WERI-Rb-1 (cell line): ENCODE results near the gene SULT4A1.

ENCODE experiments used
- DNase-seq: peaks from one replicate; pipeline ENCODE4 v3.0.0-alpha.2; 2020
- H3K27ac ChIP-seq: fragments of 250-450 bp; sonication (Bioruptor Pico); 2 replicates; pipeline ENCODE4 v1.5.1; 2020; ENCODE audit warnings: mild to moderate bottlenecking, moderate library complexity
- H3K27me3 ChIP-seq: fragments of 250-450 bp; sonication (Bioruptor Pico); 2 replicates; pipeline ENCODE4 v1.5.1; 2021; ENCODE audit warnings: mild to moderate bottlenecking, low read depth, moderate library complexity; ENCODE audit not compliant: insufficient read depth, severe bottlenecking
- H3K36me3 ChIP-seq: fragments of 250-450 bp; sonication (Bioruptor Pico); 2 replicates; pipeline ENCODE4 v1.5.1; 2020; ENCODE audit warnings: mild to moderate bottlenecking, moderate library complexity
- H3K4me3 ChIP-seq: 2 replicates; pipeline ENCODE4 v1.5.1; 2011; ENCODE audit warnings: low read depth, mild to moderate bottlenecking, control low read depth, low read length
- H3K9me3 ChIP-seq: fragments of 250-450 bp; sonication (Bioruptor Pico); 2 replicates; pipeline ENCODE4 v1.5.1; 2021; ENCODE audit warnings: mild to moderate bottlenecking, moderate library complexity; ENCODE audit not compliant: severe bottlenecking
- TF ChIP-seq, protein P1 (sequence below): IDR thresholded peaks from 2 replicates; pipeline ENCODE4 v1.5.1; 2011; ENCODE audit warnings: low read depth, mild to moderate bottlenecking, control low read depth, inconsistent platforms, low read length

SULT4A1 gene

GRCh38 chr22:43817402-43817801 lies 44.9 kb downstream of the SULT4A1 start:
- H3K36me3 ChIP-seq, result peaks cover 3% of the 10 kb centered on the region
- DNase-seq, result no peak

DNA sequence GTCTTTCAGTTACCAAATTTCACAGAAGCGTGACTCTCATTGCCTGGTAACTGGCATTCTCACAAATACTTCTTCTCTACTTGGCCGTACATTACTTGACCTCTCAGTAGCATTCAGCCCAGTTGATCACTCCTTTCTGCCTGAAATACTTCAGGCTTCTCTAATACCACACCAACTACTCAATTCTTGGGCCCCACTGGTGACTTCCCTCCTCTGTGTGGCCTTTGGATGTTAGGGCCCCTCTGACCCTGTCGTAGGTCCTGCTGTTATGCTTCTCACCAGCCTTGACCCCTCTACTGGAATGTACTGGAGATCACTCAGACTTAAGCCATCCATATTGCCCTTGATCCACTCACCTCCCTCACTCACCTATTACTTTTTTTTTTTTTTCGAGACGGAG lies 48.0 kb downstream of the SULT4A1 start:
- no peak overlapping the region for H3K4me3 ChIP-seq
- TF ChIP-seq, protein P1, sequence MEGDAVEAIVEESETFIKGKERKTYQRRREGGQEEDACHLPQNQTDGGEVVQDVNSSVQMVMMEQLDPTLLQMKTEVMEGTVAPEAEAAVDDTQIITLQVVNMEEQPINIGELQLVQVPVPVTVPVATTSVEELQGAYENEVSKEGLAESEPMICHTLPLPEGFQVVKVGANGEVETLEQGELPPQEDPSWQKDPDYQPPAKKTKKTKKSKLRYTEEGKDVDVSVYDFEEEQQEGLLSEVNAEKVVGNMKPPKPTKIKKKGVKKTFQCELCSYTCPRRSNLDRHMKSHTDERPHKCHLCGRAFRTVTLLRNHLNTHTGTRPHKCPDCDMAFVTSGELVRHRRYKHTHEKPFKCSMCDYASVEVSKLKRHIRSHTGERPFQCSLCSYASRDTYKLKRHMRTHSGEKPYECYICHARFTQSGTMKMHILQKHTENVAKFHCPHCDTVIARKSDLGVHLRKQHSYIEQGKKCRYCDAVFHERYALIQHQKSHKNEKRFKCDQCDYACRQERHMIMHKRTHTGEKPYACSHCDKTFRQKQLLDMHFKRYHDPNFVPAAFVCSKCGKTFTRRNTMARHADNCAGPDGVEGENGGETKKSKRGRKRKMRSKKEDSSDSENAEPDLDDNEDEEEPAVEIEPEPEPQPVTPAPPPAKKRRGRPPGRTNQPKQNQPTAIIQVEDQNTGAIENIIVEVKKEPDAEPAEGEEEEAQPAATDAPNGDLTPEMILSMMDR, result no peak
- no peak for DNase-seq

More at GRCh38 chr22:43817402-43817801, 44.9 kb downstream of the SULT4A1 start:
- Histone ChIP-seq H3K27ac (no peak overlapping the region), H3K9me3 (no peaks in the 10 kb centered on the region), H3K27me3 (no peaks in the 10 kb centered on the region), H3K4me3 (no peak overlapping the region)
- TF ChIP-seq, protein P1, result no peak

GRCh38 chr22:43812890-43813289 lies 49.4 kb downstream of the SULT4A1 start:
- no peaks in the 10 kb centered on the region; the same call in 1 of the 2 replicates for H3K36me3 ChIP-seq
- H3K4me3 ChIP-seq, result peak overlapping the region; percentile 90
- no peaks in the 10 kb centered on the region for H3K27me3 ChIP-seq
- no peaks in the 10 kb centered on the region for H3K9me3 ChIP-seq
- DNase-seq, result no peak
- peak overlapping the region; percentile 96 for H3K27ac ChIP-seq
- TF ChIP-seq, protein P1, result no peak

More for the DNA sequence above, 48.0 kb downstream of the SULT4A1 start:
- Histone ChIP-seq H3K27me3 (no peaks in the 10 kb centered on the region), H3K27ac (no peak overlapping the region), H3K9me3 (no peaks in the 10 kb centered on the region), H3K36me3 (no peaks in the 10 kb centered on the region; the same call in 1 of the 2 replicates)

DNA sequence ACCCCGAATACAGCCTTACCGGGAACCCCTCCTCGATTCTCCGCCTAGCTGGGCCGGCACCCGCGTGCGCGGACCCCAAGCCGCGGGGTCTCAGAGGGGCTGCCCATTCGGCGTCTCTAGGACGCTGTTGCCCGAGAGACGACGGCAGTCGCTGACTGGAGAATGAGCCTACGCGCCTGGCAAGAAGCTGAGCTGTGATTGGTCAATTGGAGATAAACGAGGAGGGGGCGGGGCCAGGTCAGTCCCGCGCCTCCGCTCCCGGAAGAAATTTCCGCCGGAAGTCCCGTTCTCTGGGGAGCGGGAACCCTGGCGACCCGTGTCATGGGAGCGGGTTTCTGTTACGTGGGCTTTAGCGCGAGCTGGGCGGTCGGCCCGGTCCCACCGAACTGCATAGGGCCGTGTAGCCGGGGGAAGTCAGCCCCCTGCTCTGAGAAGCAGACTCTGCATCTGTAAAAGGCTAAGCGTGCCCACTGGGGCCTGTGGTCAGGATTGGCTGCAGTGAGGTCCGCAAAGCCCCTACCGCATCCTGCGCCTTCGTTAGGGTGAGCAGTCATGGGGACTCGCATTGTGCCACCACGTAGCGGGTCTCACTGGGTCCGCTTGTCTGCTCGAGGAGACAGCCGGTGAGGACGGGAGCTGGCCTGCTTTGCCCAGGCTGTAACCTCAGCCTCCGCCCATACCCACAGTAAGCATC lies 50.0 kb downstream of the SULT4A1 start, which contains the start of gene EFCAB6:
Gene EFCAB6 (minus strand): TSS at position 157 of the 694 bp plus-strand sequence. CDS start 29,987 bp downstream, outside the sequence.
- H3K36me3 ChIP-seq, result no peaks in the 10 kb centered on the region; the same call in 1 of the 2 replicates
- DNase-seq, result peak; percentile 93
- peak within 1 kb of the TSS; percentile 96 for H3K27ac ChIP-seq
- peak within 1 kb of the TSS; percentile 90 for H3K4me3 ChIP-seq
- H3K27me3 ChIP-seq, result no peaks in the 10 kb centered on the region
- no peaks in the 10 kb centered on the region for H3K9me3 ChIP-seq
- TF ChIP-seq, protein P1, result no peak

DNA sequence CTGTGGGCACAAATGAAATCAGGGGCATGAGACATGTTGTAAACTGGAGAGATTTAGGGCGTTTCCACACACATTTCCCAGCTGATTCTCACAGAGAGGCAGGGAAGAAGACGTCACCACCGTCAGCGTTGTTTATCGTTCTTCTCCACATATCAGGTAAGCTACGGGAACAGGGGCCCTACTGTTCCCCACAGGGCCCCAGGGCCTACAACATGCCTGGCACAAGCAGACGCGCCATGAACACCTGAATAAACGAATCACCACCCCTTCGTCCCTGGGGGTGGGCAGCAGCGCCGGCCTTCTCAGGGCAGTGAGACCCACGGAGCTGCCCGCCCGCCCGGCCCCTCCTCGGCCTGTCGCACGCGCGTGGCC lies 50.5 kb downstream of the SULT4A1 start:
- H3K9me3 ChIP-seq, result no peaks in the 10 kb centered on the region
- TF ChIP-seq, protein P1, result no peak
- no peaks in the 10 kb centered on the region for H3K27me3 ChIP-seq
- no peak for DNase-seq
- no peaks in the 10 kb centered on the region; the same call in 1 of the 2 replicates for H3K36me3 ChIP-seq
- peak overlapping the region; percentile 90 for H3K4me3 ChIP-seq
- H3K27ac ChIP-seq, result peak overlapping the region; percentile 96
